H1 (cell line): ENCODE data around the gene OXSR1. TPM values are rescaled to one million over a fixed set of nuclear protein-coding genes. Genes with fewer than 3 reads are reported as not detected.

Source experiments
- polyA plus RNA-seq, 7 experiments: library from polyadenylated mRNA; depleted of rRNA in 3 of 7; stranded (reverse) in 5 of 7; unstranded in 2 of 7; fragments of >200 nt in 5 of 7; fragments of 200-250 nt in 2 of 7; gene quantifications; 1 replicate in 5 of 7; 2 replicates in 1 of 7; 4 replicates in 1 of 7; pipeline versions ENCODE4 v1.2.1 to v1.2.3, GENCODE V29; 2011 to 2013; ENCODE audit warnings: missing spikeins in 2 of 7, mixed read lengths in 2 of 7
- small RNA-seq: library from polyadenylated mRNA; stranded (forward); fragments of <200 nt; extraction: miRNeasy Mini kit (QIAGEN cat#:217004); gene quantifications from one replicate; pipeline ENCODE3, GENCODE V24; 2013; ENCODE audit not compliant: insufficient read depth
- total RNA-seq: library from RNA; stranded (reverse); fragmentation: NEBNext Ultra II Directional; extraction: Animal tissue kit (Norgen Biotek cat#: 25700); gene quantifications from 2 replicates; pipeline ENCODE4 v1.2.1, GENCODE V29; 2021

OXSR1 gene
- total and polyA plus RNA-seq, 2 of the 8 experiments (the other 6 are each of a cell fraction or from before 2014, with no cell fraction given) = 25.1 to 47.0 TPM

Small RNAs within 50 kb of the gene (small RNA-seq; reads per million reads assigned to genes)
- gene RF00019 (not detected), gene RNU6-235P (not detected)

Other genes with a start within 250 kb of the OXSR1 start
- gene VILL, start 174.8 kb upstream of the OXSR1 start, total RNA-seq = 4.1 and 4.6 TPM in 2 replicates
- 4.2 and 7.4 TPM in 2 replicates for gene VILL, start 174.8 kb upstream of the OXSR1 start, polyA plus RNA-seq (2011; rRNA removed)
- gene PLCD1, start 135.9 kb upstream of the OXSR1 start, total RNA-seq = 15.7 and 19.2 TPM in 2 replicates
- gene PLCD1, start 135.9 kb upstream of the OXSR1 start, polyA plus RNA-seq (2011; rRNA removed) = 15.3 and 25.7 TPM in 2 replicates
- gene DLEC1, start 126.3 kb upstream of the OXSR1 start, total RNA-seq = 0.75 and 0.76 TPM in 2 replicates
- gene DLEC1, start 126.3 kb upstream of the OXSR1 start, polyA plus RNA-seq (2011; rRNA removed) = 0.26 and 0.36 TPM in 2 replicates
- gene ACAA1, start 28.4 kb upstream of the OXSR1 start, total RNA-seq = 31.9 and 34.8 TPM in 2 replicates
- 23.1 and 27.4 TPM in 2 replicates for gene ACAA1, start 28.4 kb upstream of the OXSR1 start, polyA plus RNA-seq (2011; rRNA removed)
- gene MYD88, start 26.9 kb upstream of the OXSR1 start, total RNA-seq = 19.7 and 22.1 TPM in 2 replicates
- gene MYD88, start 26.9 kb upstream of the OXSR1 start, polyA plus RNA-seq (2011; rRNA removed) = 22.5 and 31.1 TPM in 2 replicates
- gene SLC22A13, start 100.3 kb downstream of the OXSR1 start, total RNA-seq = 0.41 and 0.54 TPM in 2 replicates
- gene SLC22A13, start 100.3 kb downstream of the OXSR1 start, polyA plus RNA-seq (2011; rRNA removed) = 0.05 and 0.06 TPM in 2 replicates
- gene SLC22A14, start 116.8 kb downstream of the OXSR1 start, total RNA-seq = not detected in 2 replicates
- gene SLC22A14, start 116.8 kb downstream of the OXSR1 start, polyA plus RNA-seq (2011; rRNA removed) = 0.03 and 0.05 TPM in 2 replicates
- gene XYLB, start 181.2 kb downstream of the OXSR1 start, total RNA-seq = 5.3 and 5.5 TPM in 2 replicates
- 1.7 and 2.8 TPM in 2 replicates for gene XYLB, start 181.2 kb downstream of the OXSR1 start, polyA plus RNA-seq (2011; rRNA removed)